ENCODE data around the gene TERC.

TERC gene

DNA sequence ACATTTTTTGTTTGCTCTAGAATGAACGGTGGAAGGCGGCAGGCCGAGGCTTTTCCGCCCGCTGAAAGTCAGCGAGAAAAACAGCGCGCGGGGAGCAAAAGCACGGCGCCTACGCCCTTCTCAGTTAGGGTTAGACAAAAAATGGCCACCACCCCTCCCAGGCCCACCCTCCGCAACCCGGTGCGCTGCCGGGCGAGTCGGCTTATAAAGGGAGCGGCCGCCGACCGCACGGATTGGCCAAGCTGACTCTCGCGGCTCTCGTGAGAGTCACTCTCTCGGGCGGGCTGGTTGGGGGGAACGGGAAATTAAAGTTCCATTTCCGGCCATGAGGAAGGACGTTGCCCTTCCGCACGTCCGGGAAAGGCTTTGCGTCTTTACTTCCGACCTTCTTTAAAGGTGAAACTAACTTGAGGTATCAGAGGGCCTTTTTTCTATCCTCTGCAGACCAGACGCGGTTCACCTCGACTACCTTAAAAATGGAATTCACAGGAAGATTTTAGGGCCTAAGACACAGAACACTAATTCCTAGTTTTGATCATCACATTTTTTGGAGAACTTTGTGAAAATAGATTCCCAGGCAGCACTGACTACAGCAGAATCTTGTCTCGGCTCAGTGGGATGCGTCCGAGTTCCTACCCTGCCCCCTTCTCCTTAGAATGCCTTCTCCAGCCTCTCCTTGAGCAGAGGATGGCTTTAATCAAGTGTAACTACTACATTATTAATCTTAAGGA is at the start of gene TERC:
TERC (minus strand) TSS at position 179 of the 731 bp plus-strand sequence.
- peak; percentile 94 for DNase-seq (ENCODE audit: low spot score)

DNA sequence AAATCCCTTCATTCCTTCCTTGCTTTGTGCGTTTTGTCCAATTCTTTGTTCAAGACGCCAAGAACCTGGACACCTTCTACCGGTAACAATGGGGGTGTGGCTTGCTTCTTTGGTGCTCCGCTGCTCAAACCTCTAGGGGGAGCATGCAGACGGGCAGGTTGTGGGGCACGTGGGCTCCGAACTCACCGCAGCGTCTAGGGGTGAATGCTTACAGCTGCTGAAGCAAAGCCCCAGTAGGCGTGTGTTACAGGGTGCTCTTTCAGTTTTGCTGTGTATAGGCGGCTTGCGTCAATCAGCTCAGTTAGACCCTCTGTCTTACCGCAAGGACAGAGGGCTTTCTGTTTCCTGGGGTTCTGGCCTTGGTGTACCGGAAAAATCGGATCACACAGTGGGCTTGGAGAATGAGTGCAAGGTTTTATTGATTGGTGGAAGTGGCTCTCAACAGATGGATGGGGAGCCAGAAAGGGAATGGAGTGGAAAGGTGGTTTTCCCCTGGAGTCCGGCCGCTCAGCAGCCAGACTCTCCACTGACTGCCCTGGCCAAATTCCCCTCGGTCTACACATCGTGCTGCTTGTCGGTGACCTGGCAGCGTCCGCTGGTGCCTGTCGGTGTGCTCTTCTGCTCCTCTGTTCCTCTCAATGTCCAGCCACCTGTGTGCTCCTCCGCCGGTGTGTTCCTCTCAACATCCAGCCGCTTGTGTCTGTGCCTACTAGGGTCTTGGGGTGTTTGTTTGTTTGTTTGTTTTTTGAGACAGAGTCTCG is 49.1 kb upstream of the TERC start:
- peak; percentile 43 for DNase-seq (ENCODE audit: low spot score)

DNA sequence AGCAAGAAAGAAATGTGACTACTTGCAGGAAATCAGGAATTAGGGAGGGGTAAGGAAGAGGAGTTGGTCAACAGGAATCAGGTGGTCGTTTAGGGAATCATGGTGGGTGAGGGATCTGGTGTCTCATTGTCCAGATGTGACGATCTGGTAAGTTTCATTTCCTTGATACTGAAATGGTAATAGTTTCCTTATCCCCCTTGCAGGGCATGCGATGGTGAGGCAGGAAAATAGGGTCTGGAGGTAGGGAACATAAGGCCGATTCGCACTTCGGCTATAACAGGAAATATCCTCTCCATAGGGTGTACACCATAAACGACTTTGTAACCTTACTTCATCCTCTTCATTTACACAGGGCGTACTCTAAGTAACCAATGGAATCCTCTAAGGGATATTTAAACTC is 48.4 kb upstream of the TERC start:
- DNase-seq (ENCODE audit: low spot score), result no peak

DNA sequence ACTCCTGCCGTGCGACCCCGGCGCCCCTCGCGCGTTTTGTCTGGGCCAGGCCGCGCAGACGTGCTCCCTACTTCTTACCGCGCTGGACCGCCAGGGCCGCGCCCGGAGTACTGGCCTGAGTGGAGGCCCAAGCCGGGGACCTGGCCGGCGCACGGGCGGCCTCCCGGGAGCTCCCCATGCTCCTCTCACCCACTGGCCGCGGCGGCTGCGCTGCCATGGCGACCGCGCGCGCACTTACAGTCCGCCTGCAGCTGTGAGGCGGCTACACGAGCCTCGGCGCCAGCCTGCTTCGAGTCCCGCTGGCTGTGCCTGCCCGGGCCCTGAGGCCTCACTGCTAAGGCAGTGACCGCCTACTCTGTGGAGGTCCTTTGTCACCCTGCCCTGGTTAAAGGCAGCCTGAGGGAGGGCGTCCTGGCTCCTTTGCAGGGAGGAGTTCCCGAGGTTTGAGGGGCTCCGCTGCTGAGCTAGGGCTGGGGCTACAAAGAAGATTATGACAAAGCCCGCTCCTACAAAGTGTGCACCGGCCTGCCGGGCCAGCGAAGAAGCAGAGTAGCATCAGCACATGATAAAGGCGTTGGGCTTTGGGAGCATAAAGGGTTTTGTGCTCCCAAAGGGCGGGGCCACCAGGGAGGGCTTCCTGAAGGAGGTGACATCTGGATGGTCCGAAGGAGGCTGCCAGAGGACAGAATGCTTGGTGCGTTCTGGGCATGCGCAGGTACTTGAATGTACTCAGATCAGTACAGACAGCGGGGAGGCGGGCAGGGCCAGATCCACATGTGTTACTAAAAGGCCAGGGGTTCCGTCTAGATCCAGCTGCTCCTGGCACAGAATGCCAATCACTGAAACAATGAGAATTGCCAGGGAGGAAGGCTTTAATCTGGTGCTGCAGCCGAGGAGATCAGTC is 47.7 kb upstream of the TERC start, which contains the start of the genes LRRC34 and LRRIQ4:
LRRC34 (minus strand) TSS at position 573 of the 904 bp plus-strand sequence; CDS start at position 217, 356 bp downstream.
LRRIQ4 (plus strand) TSS at position 539 of the 904 bp plus-strand sequence. CDS start 9,052 bp downstream, outside the sequence.
- DNase-seq (ENCODE audit: low spot score), result peak; percentile 86

DNA sequence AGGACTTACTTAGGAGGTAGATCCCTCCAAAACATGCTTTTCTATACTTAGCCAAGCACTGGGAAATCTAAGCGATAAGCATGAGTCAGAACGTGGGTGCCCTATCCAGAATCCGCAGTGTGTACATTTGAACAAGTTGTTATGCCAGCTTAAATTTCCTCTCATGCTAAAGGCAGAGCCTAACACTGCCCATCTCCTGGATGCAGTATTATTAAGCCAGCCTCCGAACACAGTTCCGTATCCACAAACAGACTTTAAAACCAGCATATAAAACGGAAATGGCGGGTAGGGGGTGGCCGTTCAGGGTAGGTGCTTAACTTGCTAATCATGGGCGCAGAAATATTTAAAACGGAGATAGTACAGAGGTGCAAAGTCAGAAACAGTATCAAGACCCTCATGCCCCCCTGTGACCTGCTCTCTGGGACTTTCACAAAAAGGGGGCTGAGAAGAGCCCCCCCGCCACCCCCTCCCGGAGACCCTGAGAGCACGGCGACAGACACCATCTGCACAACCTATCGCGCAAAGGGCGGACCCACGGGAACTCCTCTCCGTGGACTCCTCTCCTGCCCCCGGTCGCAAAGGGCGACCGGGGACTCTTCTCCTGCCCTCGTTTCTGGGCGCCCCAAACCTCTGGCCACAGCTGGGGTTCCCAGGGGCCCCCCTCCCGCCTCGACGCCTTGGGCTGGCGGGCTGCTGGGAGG is 46.9 kb upstream of the TERC start:
- DNase-seq (ENCODE audit: low spot score), result peak; percentile 38

DNA sequence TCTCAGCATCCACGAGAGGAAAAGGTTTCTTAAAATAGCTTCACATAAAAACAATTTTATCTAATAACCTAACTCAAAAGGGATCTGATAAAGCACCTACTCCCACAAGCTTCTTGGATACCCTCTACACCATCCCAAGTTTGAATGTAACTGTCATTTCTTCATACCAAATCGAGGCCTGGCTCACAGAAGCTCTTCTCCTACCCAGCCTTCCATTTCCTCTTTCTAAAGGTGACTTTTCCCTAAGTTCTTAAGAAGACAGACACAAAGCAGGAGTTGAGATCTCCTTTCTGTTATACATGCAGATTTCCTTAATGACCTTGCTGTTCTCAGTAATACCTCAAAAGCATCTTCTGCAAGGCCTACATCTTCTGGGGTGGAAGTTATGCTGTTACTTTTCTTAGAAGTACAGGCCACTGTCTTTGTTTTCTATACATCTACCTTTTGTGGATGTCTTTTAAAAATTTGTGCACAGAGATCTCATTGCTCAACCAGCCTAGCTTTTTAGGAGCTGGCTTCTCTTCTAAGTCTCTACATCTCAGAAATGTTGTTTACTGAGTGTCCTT is 44.5 kb upstream of the TERC start:
- DNase-seq (ENCODE audit: low spot score), result no peak

DNA sequence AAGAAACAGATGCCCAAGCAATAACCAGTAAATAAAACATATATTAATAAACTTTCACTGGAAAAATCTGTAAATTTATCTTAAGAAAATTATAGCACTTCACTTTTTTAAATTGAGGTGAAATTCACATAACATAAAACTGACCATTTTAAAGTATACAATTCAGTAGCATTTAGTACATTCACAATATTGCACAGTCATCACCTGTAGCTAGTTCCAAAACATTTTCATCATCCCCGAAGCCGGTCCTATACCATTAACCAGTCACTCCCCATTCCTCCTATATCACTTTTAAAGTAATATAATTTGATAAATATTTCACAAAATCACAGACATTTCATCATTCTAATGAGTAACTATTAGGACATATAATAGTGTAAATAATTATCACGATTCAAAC is 39.8 kb upstream of the TERC start:
- no peak for DNase-seq (ENCODE audit: low spot score)

DNA sequence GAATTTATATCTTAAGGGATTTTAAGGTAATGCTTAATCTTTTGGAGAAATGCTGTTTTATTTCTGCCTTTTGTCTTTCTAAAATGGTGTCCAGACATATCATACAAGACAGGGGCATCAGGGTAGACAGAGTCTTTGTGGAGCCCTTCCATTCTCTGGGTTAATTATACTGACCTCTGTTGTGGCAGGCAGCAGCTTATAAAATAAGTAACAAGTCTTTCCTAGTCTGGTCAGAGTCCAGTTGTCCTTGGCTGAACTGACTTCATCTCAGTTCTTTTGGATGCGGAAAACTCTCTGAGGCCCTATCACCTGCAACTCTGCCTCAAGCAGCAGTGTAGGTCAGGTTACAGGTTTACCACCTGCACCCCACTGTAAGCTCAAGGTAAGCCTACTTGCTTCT is 27.5 kb upstream of the TERC start:
- DNase-seq (ENCODE audit: low spot score), result no peak

DNA sequence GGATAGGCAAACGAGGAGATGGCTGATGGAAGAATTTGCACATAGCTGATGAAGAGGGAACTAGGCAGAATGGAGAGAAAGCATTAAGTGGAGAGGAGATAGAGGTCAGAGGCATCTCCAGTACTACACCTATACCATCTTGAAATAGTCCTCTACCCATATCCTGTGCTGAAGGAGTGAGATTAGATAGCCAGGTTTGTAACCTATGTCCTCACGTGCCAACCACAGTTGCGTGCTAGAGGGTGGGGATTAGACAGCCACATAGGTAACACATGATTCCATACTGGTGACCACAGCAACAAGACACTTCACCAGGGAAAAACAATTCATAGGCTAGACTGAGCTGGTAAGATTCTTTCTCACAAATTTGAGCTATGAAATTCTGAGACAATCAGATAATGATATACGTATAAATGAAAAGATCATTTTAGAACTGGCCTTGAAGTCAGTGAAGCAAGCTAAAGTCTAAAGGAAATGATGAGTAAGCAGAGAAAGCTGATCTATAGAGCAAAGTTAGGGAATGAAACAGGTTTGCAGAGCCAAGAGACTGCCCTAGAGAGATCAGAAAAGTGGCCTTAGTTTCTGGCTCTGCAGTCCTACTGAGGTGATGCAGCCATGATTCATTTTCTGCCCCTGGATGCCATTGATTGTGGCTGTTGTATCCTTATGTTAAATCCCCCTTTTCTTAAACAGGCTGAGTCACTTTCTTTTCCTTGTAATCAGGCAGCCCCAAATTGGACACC is 26.0 kb upstream of the TERC start:
- DNase-seq (ENCODE audit: low spot score), result peak; percentile 22

DNA sequence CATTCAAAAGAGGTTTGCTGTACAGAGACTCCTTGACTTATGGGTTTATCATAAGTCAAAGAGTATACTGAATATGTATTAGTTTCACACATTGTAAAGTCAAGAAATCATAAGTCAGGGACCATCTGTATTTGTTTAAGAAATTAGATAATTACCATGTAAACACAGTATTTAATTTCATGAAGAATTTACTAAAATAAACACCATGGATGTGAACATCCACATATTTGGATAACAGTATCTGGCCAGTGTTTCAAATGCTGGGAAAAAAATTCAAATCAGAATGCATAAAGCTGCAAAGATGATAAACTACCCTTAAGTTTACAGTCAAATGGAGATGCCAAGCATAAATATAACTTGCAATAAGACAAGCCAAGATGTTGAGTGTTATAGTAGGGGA is 25.4 kb upstream of the TERC start:
- no peak for DNase-seq (ENCODE audit: low spot score)

DNA sequence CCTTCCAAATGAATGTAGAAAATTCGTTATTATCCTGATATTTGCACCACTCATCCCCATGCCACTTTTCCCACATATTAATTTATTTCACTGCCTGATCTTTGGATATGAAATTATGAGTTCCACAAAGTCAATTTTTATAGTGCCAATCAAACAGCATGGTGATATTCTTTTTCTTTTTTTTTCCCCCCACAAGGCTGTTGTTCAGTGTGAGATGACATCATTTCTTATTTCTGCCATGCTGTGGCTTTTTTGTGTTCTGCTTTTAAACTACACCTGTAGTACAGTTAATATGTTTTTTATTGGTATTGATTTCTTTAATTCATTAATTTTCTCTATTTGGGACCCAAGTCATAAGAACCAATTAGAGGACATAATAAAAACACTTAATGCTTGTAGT is 22.9 kb upstream of the TERC start:
- no peak for DNase-seq (ENCODE audit: low spot score)

DNA sequence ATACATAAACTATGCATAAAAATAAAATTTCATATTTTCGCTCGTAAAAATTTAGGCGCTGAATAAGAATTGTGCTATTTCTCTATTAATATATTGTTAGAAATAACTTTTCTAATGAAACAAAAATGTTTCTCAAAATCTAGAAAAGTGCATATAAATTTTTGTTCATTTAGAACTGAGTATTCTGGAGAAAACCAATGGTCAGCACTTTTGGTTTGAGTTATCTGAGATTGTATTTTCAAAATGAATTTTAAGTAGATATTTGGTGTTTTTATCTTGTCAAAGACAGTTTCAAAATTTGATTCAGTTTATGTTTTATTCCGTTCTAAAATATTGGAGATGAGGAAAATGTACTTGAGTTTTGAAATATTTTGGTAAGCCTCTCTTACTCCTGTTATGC is 22.3 kb upstream of the TERC start:
- no peak for DNase-seq (ENCODE audit: low spot score)

DNA sequence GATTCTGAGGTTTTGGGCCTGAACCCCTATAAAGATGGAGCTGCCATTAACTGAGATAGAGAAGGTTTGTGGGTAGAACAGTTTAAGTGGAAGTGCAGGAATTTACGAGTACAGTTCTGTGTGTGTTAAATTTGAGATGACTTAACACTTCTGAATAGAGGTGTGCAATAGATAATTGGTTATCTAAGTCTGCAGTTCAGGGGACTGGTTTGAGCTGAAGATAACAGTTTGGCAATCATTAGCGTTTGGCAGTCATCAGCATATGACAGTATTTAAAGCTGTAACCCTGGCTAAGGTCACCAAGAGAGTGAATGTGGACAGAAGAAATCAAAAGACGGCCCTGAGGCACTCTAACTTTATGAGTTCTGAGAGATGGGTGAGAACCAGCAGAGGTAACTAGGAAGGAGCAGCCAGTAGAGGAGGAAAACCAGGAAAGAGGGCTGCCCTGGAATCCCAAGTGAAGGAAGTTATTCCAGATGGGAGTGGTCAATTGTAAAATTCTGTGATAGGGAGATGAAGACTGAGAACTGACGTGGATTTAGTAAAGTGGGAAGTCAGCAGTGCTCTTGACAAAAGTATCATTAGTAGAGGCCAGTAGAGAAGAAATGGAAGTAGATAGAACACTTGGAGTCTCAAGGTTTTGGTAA is 16.5 kb upstream of the TERC start:
- DNase-seq (ENCODE audit: low spot score), result no peak

DNA sequence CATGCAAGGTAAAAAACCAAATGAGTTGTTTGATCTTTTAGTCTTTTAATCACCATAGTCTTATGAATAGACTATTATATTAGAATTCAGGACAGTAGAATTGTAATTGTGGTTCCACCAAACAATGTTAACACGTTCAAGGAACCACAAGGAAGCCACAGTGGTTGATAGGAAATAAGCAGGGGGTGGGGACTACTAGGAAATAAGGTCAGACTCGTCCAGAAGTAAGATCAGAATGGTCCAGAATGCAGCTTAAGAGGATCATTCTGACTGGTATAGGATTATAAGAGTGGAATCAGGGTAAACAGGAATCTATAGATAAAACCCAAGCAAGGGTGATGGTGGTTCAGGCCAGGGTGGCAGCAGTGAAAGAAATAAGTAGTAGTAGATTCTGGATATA is 15.9 kb upstream of the TERC start:
- no peak for DNase-seq (ENCODE audit: low spot score)

DNA sequence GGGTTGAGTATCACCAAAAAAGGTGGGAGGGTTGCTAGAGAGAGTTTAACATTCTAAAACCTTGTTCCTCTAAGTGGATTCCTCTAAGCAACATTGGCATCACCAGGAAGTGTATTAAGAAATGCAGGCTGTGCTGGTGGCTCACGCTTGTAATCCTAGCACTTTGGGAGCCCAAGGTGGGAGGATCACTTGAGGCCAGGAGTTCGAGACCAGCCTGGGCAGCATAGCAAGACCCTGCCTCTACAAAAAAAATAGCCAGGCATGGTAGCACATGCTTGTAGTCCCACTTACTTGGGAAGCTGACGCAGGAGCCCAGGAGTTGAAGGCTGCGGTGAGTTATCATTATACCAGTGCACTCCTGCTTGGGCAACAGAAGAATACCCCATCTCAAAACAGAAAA is 13.0 kb upstream of the TERC start:
- DNase-seq (ENCODE audit: low spot score), result no peak

DNA sequence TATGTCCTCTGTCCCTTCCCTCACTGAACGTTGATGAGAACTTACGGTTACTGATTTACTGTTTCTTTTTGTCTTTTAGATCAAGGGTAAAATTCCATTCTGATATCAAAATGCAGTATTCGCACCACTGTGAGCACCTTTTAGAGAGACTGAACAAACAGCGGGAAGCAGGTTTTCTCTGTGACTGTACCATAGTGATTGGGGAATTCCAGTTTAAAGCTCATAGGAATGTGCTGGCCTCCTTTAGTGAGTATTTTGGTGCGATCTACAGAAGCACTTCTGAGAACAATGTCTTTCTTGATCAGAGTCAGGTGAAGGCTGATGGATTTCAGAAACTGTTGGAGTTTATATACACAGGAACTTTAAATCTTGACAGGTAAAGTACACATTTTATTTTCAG is 9.3 kb upstream of the TERC start:
- DNase-seq (ENCODE audit: low spot score), result peak; percentile 20

DNA sequence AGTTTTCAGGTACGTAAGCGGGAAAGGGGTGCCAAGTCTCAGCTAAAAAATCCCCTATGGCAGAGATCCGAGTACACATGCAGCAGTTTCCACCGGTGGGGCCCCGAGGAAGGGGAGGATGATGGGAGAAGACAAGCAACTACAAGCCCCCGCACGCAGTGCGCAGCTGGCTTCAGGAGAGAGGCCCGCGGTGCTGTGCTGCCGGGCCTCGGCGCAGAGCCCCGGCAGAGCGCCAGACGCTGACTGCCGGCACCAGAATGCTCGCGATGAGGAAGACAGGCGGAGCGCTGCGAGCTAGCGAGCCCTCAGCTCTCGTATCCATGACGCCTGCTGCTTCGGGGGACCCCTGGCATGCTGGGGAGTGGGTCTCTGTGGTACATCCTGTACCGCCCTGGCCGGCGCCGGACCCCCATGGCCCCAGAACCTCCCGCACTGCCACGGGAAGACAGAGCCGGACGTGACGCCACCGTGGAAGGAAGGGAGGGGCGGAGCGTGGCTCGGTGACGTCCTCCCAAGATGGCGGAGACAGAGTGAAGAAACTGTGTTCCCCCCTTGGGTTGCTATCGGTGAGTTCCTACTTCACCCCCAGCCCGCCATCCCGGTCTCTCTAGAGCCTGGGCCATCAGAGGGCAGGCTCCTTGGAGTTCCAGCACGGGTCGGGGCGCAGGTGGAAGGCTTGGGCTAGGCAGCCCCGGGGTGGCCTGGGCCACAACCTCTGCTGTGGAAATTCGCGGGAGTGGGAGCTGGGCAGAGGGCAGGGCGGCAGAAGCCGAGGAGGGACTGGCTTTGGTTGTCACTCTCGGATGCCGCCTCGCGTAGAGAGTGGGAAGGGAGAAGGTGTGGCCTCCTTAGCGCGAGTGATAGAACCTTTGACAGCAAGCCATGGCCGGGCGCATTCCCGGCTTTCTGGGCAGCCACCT is 8.3 kb upstream of the TERC start, which contains the start of gene MYNN:
MYNN (plus strand) TSS at position 500 of the 920 bp plus-strand sequence. CDS start 900 bp downstream, outside the sequence.
- DNase-seq (ENCODE audit: low spot score), result peak; percentile 89

DNA sequence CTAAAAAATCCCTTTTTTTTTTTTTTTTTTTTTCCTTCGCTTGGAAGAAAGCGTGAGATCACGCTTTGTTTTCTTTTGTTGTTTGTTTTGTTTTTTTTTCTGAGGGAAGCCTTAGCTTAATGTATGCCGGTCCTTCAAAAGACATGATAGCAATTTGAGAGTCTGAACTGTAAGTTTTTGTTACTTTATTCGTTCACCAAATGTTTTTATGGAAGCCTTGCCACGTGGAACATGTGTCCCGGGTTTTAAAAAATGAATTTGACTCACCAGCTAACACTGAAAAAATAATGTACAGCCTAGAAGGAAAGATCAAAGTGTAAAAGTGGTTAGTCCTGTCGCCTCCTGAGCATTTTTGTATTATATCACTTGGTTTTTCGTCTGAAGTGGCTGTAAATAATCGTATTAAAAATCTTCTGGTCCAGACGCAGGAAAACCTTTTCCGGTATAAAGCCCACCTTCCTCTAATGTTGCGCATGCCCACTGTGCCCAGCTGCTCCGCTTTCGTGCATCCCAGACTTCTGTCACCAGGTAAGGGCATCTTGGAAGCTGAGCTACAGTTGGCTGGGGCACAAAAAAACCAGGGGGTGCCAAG is 7.5 kb upstream of the TERC start:
- DNase-seq (ENCODE audit: low spot score), result peak; percentile 85
